Measurements from ENCODE around the gene IFNAR2.

IFNAR2 gene

GRCh38 chr21:33270986-33271385 lies 41.2 kb downstream of the IFNAR2 start:
- Histone ChIP-seq H3K36me3 (replicated peaks; ENCODE audit: low read depth, low read length) (peaks cover 23% of the 10 kb centered on the region), H3K27ac (ENCODE audit: low read length) (no peak overlapping the region), H3K27me3 (ENCODE audit: low read depth, low read length) (no peaks in the 10 kb centered on the region), H3K4me2 (ENCODE audit: low read length) (no peak overlapping the region), H3K4me1 (ENCODE audit: low read length) (peaks cover 27% of the 10 kb centered on the region), H3K79me2 (ENCODE audit: low read length) (peaks cover 12% of the 10 kb centered on the region), H3K9me3 (ENCODE audit: insufficient read depth, low read length) (no peaks in the 10 kb centered on the region), H4K20me1 (ENCODE audit: insufficient read depth, low read length) (peaks cover 3% of the 10 kb centered on the region; the same call in 1 of the 2 replicates), H2AFZ (ENCODE audit: low read depth, low read length) (no peak overlapping the region), H3K9ac (ENCODE audit: low read length) (no peak overlapping the region), H3K4me3 (ENCODE audit: low read length) (no peak overlapping the region)
- TF ChIP-seq, protein P1, sequence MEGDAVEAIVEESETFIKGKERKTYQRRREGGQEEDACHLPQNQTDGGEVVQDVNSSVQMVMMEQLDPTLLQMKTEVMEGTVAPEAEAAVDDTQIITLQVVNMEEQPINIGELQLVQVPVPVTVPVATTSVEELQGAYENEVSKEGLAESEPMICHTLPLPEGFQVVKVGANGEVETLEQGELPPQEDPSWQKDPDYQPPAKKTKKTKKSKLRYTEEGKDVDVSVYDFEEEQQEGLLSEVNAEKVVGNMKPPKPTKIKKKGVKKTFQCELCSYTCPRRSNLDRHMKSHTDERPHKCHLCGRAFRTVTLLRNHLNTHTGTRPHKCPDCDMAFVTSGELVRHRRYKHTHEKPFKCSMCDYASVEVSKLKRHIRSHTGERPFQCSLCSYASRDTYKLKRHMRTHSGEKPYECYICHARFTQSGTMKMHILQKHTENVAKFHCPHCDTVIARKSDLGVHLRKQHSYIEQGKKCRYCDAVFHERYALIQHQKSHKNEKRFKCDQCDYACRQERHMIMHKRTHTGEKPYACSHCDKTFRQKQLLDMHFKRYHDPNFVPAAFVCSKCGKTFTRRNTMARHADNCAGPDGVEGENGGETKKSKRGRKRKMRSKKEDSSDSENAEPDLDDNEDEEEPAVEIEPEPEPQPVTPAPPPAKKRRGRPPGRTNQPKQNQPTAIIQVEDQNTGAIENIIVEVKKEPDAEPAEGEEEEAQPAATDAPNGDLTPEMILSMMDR (IDR thresholded peaks at IDR 0.05; ENCODE audit: low read depth, low read length), result no peak
- TF ChIP-seq EZH2phosphoT487 (IDR thresholded peaks at IDR 0.05; ENCODE audit: low read depth), result no peak

GRCh38 chr21:33273044-33273443 lies 43.3 kb downstream of the IFNAR2 start:
- H2AFZ ChIP-seq (ENCODE audit: low read depth, low read length), result no peak overlapping the region
- H3K4me3 ChIP-seq (ENCODE audit: low read length), result no peak overlapping the region
- no peak overlapping the region for H3K27ac ChIP-seq (ENCODE audit: low read length)
- peaks cover 33% of the 10 kb centered on the region for H3K36me3 ChIP-seq (replicated peaks; ENCODE audit: low read depth, low read length)
- H4K20me1 ChIP-seq (ENCODE audit: insufficient read depth, low read length), result peaks cover 3% of the 10 kb centered on the region; the same call in 1 of the 2 replicates
- peaks cover 2% of the 10 kb centered on the region for H3K79me2 ChIP-seq (ENCODE audit: low read length)
- no peaks in the 10 kb centered on the region for H3K9me3 ChIP-seq (ENCODE audit: insufficient read depth, low read length)
- peaks cover 20% of the 10 kb centered on the region for H3K4me1 ChIP-seq (ENCODE audit: low read length)
- H3K4me2 ChIP-seq (ENCODE audit: low read length), result no peak overlapping the region
- no peak for TF ChIP-seq EZH2phosphoT487 (IDR thresholded peaks at IDR 0.05; ENCODE audit: low read depth)
- TF ChIP-seq, protein P1 (IDR thresholded peaks at IDR 0.05; ENCODE audit: low read depth, low read length), result no peak
- H3K27me3 ChIP-seq (ENCODE audit: low read depth, low read length), result no peaks in the 10 kb centered on the region
- no peak overlapping the region for H3K9ac ChIP-seq (ENCODE audit: low read length)

GRCh38 chr21:33278721-33279120 lies 49.0 kb downstream of the IFNAR2 start:
- Histone ChIP-seq H3K27ac (ENCODE audit: low read length) (no peak overlapping the region), H3K79me2 (ENCODE audit: low read length) (no peaks in the 10 kb centered on the region), H3K4me2 (ENCODE audit: low read length) (no peak overlapping the region), H3K4me1 (ENCODE audit: low read length) (no peaks in the 10 kb centered on the region), H3K9me3 (ENCODE audit: insufficient read depth, low read length) (0 out of 2 replicates have a peak, but pooled peaks cover 4% of the 10 kb centered on the region), H2AFZ (ENCODE audit: low read depth, low read length) (no peak overlapping the region), H3K4me3 (ENCODE audit: low read length) (no peak overlapping the region), H3K9ac (ENCODE audit: low read length) (no peak overlapping the region), H3K27me3 (ENCODE audit: low read depth, low read length) (no peaks in the 10 kb centered on the region), H3K36me3 (replicated peaks; ENCODE audit: low read depth, low read length) (peaks cover 52% of the 10 kb centered on the region), H4K20me1 (ENCODE audit: insufficient read depth, low read length) (no peaks in the 10 kb centered on the region)
- no peak for TF ChIP-seq EZH2phosphoT487 (IDR thresholded peaks at IDR 0.05; ENCODE audit: low read depth)
- TF ChIP-seq, protein P1 (IDR thresholded peaks at IDR 0.05; ENCODE audit: low read depth, low read length), result no peak

GRCh38 chr21:33279330-33279820 lies 49.6 kb downstream of the IFNAR2 start:
- Histone ChIP-seq H3K79me2 (ENCODE audit: low read length) (no peaks in the 10 kb centered on the region), H3K27me3 (ENCODE audit: low read depth, low read length) (no peaks in the 10 kb centered on the region), H3K27ac (ENCODE audit: low read length) (no peak overlapping the region), H3K36me3 (replicated peaks; ENCODE audit: low read depth, low read length) (peaks cover 53% of the 10 kb centered on the region), H3K4me1 (ENCODE audit: low read length) (no peaks in the 10 kb centered on the region), H3K9me3 (ENCODE audit: insufficient read depth, low read length) (0 out of 2 replicates have a peak, but pooled peaks cover 4% of the 10 kb centered on the region), H3K4me2 (ENCODE audit: low read length) (no peak overlapping the region), H3K4me3 (ENCODE audit: low read length) (no peak overlapping the region), H4K20me1 (ENCODE audit: insufficient read depth, low read length) (no peaks in the 10 kb centered on the region), H3K9ac (ENCODE audit: low read length) (no peak overlapping the region), H2AFZ (ENCODE audit: low read depth, low read length) (no peak overlapping the region)
- TF ChIP-seq EZH2phosphoT487 (IDR thresholded peaks at IDR 0.05; ENCODE audit: low read depth), result no peak
- TF ChIP-seq, protein P1 (IDR thresholded peaks at IDR 0.05; ENCODE audit: low read depth, low read length), result no peak

Data from OCI-LY3 (cell line).